Left ventricle myocardium inferior (tissue), 1 donor: ENCODE measurements around the gene CXXC5. TPM values are rescaled to one million over a fixed set of nuclear protein-coding genes. Genes with fewer than 3 reads are reported as not detected.

Experiments used
- DNase-seq: peaks from one replicate; pipeline ENCODE4 v3.0.0-alpha.2; 2020
- H3K27ac ChIP-seq: fragments of 200-600 bp; replicated peaks from 2 replicates; pipeline ENCODE4 v1.8.0; 2021
- H3K27me3 ChIP-seq: fragments of 200-600 bp; 2 replicates; pipeline ENCODE4 v1.8.0; 2021; ENCODE audit warnings: low read depth
- H3K36me3 ChIP-seq: fragments of 200-600 bp; 2 replicates; pipeline ENCODE4 v1.8.0; 2021
- H3K4me1 ChIP-seq: fragments of 200-600 bp; 2 replicates; pipeline ENCODE4 v1.8.0; 2021
- H3K4me3 ChIP-seq: fragments of 200-600 bp; 2 replicates; pipeline ENCODE4 v1.8.0; 2021; ENCODE audit warnings: mild to moderate bottlenecking, moderate library complexity
- H3K9me3 ChIP-seq: fragments of 200-600 bp; replicated peaks from 2 replicates; pipeline ENCODE4 v1.8.0; 2021
- intact Hi-C: fragments of 100-400 bp; cut with micrococcal nuclease; formaldehyde crosslinking; loops from one replicate; pipeline ENCODE4 v1.11.0; 2022
- total RNA-seq: library from RNA; stranded (reverse); fragmentation: NEBNext Ultra II Directional; extraction: Animal tissue kit (Norgen Biotek cat#: 25700); gene quantifications from one replicate; pipeline ENCODE4 v1.2.1, GENCODE V29; 2021
- TF ChIP-seq, protein P1 (sequence below): fragments of 200-600 bp; IDR thresholded peaks from 2 replicates; pipeline ENCODE4 v1.8.0; 2021; ENCODE audit warnings: antibody characterized with exemption, mild to moderate bottlenecking, borderline replicate concordance
- donor health status: DM: no; HTN: yes; CAD: no; lungs with severe emphysema.

Gene CXXC5
- total RNA-seq, 1 donor from 2014 or later: 56.9 TPM

DNA sequence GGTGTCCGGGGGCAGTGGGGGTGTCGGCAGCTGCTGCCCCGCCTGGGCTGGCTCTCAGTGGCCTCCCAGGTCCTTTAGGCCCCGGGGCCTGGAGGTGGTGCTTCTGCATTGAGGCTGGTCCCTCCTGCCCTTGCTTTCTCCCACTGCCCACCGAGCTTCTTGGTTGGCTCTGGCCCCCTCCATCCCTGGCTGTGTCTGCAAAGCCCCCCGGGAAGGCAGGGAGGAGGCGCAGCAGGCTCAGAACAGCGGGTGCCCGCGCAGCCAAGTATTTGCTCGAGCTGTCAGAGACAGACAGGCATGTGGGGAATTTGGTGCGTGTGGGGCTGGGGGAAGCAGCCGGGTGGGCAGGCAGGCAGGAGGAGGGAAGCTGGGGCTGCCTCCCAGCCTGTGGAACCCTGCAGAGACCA lies 11.5 kb downstream of the CXXC5 start:
- no peaks in the 10 kb centered on the region for H3K36me3 ChIP-seq
- H3K4me3 ChIP-seq: peak overlapping the region; percentile 55
- intact Hi-C loops: no loop called here
- TF ChIP-seq, protein P1, sequence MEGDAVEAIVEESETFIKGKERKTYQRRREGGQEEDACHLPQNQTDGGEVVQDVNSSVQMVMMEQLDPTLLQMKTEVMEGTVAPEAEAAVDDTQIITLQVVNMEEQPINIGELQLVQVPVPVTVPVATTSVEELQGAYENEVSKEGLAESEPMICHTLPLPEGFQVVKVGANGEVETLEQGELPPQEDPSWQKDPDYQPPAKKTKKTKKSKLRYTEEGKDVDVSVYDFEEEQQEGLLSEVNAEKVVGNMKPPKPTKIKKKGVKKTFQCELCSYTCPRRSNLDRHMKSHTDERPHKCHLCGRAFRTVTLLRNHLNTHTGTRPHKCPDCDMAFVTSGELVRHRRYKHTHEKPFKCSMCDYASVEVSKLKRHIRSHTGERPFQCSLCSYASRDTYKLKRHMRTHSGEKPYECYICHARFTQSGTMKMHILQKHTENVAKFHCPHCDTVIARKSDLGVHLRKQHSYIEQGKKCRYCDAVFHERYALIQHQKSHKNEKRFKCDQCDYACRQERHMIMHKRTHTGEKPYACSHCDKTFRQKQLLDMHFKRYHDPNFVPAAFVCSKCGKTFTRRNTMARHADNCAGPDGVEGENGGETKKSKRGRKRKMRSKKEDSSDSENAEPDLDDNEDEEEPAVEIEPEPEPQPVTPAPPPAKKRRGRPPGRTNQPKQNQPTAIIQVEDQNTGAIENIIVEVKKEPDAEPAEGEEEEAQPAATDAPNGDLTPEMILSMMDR: no peak
- no peak for DNase-seq
- peaks cover 99% of the 10 kb centered on the region for H3K4me1 ChIP-seq
- H3K27ac ChIP-seq: peak overlapping the region; percentile 91
- H3K9me3 ChIP-seq: no peaks in the 10 kb centered on the region
- H3K27me3 ChIP-seq: no peaks in the 10 kb centered on the region

DNA sequence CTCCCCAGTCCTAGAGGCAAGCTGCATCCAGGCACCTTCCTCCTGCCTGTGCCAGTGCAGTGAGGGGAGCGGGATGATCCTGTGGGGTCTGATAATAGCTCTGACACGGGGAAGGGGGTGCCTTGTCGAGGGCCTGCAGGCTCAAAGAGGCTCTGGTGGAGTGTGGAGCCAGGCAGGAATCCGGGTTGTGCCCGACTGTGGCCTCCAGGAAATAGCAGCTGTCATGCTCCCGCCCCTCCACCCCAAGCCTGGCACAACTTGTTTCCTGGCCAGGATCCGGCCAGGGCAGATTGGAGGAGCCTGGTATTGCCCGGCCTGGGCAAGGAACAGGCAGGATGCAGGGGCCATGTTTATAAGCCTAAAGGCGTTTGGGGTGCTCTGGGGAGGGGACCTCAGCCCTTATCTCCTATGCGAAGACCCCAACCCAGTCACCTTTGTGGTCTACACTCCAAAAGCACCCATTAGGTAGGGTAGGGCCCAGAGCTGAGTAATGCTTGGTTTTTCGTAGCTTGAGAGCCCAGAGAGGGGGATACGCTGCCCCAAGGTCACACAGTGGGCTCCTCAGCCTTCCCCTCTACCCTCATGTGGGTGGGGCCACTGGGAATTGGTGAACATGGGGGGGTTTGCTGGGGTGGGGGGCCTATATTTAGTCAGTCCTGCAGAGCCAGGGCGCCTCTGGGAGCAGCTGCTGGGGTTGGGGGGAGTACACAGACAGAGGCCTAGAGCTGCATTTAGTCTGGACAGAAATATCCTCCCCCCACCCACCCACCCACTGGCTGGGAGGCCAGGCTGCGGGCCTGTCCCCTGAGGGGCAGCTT lies 12.2 kb downstream of the CXXC5 start:
- TF ChIP-seq, protein P1: no peak
- DNase-seq: peak; percentile 84
- intact Hi-C loops: no loop called here
- Histone ChIP-seq H3K36me3 (no peaks in the 10 kb centered on the region), H3K4me3 (peak overlapping the region; percentile 55), H3K4me1 (peaks cover 99% of the 10 kb centered on the region), H3K27me3 (no peaks in the 10 kb centered on the region), H3K27ac (peak overlapping the region; percentile 91), H3K9me3 (no peaks in the 10 kb centered on the region)

DNA sequence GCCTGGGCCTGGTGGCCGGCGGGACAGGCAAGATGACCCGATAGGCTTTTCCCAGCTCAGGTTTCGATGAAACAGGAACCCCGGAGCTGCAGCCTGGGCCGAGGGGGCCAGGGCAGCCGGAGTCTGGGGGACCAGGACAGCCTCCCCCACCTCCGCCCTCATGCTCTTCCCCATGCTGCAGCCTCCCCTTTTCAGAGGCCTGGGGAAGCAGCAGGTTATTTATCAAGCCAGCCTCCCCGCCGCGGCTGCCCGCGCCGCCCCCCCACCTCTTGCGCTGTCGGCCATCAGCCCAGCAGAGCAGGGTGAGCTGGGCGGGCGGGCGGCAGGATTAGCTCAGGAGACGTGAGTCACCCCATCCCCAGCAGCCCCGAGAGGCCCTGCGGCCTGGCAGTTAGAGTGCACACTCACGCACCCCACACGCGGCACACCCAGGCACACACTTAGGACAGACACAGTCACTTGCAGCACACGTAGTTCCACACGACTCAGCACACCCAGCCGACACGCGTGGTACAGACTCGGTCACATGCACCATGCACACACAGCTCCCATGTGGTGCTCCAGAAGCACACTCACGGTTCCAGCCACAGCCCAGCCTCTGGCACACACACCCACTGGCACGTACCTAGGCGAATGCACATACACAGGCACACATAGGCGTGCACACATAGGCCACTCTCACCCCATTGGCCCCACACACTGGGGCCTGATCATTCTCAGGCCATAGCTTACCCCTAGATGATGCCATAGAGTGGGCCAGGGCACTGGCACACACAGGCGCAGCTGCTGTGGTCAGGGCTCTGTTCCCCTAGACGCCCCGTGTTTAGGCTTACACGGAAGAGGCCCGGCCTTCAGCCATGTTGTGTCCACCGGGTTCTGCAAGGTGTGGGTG lies 13.0 kb downstream of the CXXC5 start:
- H3K36me3 ChIP-seq: no peaks in the 10 kb centered on the region
- TF ChIP-seq, protein P1: no peak
- H3K27me3 ChIP-seq: no peaks in the 10 kb centered on the region
- intact Hi-C loops: no loop called here
- DNase-seq: peak; percentile 82
- peaks cover 99% of the 10 kb centered on the region for H3K4me1 ChIP-seq
- no peaks in the 10 kb centered on the region for H3K9me3 ChIP-seq
- H3K4me3 ChIP-seq: peak overlapping the region; percentile 55
- H3K27ac ChIP-seq: peak overlapping the region; percentile 91

DNA sequence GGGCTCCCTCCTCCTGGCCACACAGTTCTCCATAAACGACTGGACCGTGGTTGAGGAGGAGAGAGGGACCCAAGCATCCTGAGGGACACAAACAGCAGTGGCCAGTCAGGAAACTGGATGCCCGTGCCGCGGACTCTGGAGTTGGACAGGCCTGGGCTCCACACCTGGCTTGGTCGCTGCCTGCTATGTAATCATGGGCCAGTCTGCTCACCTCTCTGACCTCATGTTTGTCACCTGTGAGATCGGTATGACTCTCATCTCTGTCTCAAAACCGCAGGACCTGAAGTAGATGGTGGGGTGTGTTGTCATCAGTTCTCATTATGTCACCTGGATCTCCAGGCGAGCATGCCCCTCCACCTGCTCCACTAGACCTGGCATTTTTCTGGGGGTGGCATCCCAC lies 14.5 kb downstream of the CXXC5 start:
- TF ChIP-seq, protein P1: no peak

DNA sequence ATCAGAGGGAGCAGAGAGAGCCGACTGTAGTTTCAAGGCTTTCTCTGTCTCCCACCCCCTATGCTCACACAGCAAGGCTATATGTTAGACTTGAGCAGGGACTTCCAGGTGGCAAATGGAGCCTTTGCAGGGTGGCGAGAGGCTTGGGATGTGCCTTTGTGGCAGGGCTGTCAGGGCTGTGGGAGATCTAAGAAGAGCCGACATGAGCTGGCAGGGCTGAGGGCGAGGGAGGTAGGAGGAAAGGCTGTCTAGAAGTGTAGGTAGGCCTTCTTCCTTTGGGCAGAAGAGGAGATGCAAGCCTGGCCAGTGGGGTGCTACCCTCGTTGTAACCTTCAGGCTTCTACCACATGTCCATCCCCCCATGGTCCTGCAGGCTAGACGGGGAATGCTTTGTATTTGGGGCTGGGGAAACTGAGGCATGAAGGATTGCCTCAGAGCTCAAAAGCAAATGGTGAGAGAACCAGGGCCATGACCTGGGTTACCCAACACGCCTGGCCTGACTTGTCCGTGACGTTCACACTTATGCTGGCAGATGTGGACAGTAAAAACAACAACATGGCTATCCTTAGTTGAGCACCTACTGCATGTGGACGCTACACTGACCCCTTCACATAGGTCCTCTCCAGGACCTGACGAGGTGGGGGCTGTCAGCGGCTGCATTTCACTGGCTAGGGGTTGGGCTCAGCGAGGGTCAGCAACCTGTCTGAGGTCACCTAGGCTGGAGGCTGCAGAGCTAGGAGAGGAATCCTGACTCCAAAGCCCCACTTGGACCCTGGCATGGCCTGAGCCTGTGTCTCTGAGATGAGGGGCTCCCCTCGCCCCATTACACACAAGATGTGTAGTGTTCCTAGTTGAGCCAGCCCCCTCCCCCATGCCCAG lies 15.3 kb downstream of the CXXC5 start:
- Histone ChIP-seq H3K27me3 (no peaks in the 10 kb centered on the region), H3K27ac (peak overlapping the region; percentile 91), H3K4me1 (peaks cover 96% of the 10 kb centered on the region), H3K9me3 (no peaks in the 10 kb centered on the region), H3K4me3 (no peak overlapping the region), H3K36me3 (no peaks in the 10 kb centered on the region)
- TF ChIP-seq, protein P1: no peak
- intact Hi-C loops: no loop called here
- DNase-seq: no peak

More for the DNA sequence above, 14.5 kb downstream of the CXXC5 start:
- Histone ChIP-seq H3K27ac (peak overlapping the region; percentile 91), H3K4me1 (peaks cover 99% of the 10 kb centered on the region), H3K9me3 (no peaks in the 10 kb centered on the region), H3K36me3 (no peaks in the 10 kb centered on the region), H3K27me3 (no peaks in the 10 kb centered on the region), H3K4me3 (no peak overlapping the region)
- intact Hi-C loops: no loop called here
- DNase-seq: no peak
